ENCODE measurements around the gene ASB10. TPM values are rescaled to one million over a fixed set of nuclear protein-coding genes. Genes with fewer than 3 reads are reported as not detected.

Gene ASB10
- total and polyA plus RNA-seq, 2 of the 13 experiments (the other 11 are each of a cell fraction or from before 2014, with no cell fraction given) = not detected

- intact Hi-C loops (cut with micrococcal nuclease; ENCODE audit: unreplicated experiment) = loop anchor here (2.0 kb wide), 1 partner anchor 16 kb away; the partner anchor contains the start of gene SMARCD3
- FAIRE-seq = no peak
- TF ChIP-seq ZNF674 (CRISPR knock-in tag; IDR thresholded peaks at IDR 0.05; ENCODE audit: low read depth) (no peak), ZNF775 (CRISPR knock-in tag; IDR thresholded peaks at IDR 0.05; ENCODE audit: borderline replicate concordance) (no peak), ZNF614 (CRISPR knock-in tag; IDR thresholded peaks at IDR 0.05; ENCODE audit: borderline replicate concordance) (no peak), ZNF33A (CRISPR knock-in tag; IDR thresholded peaks at IDR 0.05; ENCODE audit: borderline replicate concordance) (no peak), ZZZ3 (CRISPR knock-in tag; IDR thresholded peaks at IDR 0.05; ENCODE audit: borderline replicate concordance) (no peak), FOXP4 (CRISPR knock-in tag; IDR thresholded peaks at IDR 0.05) (peak; percentile 17; the same call in 1 of the 2 replicates), ZNF652 (CRISPR knock-in tag; IDR thresholded peaks at IDR 0.05; ENCODE audit: borderline replicate concordance, low read depth) (no peak), MAFG (CRISPR knock-in tag; IDR thresholded peaks at IDR 0.05) (no peak), PLRG1 (conservative IDR thresholded peaks at IDR 0.05) (no peak), ZNF766 (CRISPR knock-in tag; IDR thresholded peaks at IDR 0.05; ENCODE audit: borderline replicate concordance) (0 out of 2 replicates have a peak, but pooled peaks have one; percentile 41), ZNF136 (CRISPR knock-in tag; IDR thresholded peaks at IDR 0.05; ENCODE audit: low read depth) (no peak), ETV5 (CRISPR knock-in tag; IDR thresholded peaks at IDR 0.05; ENCODE audit: borderline replicate concordance) (peak; percentile 81; the same call in 1 of the 2 replicates), ZBTB39 (CRISPR knock-in tag; IDR thresholded peaks at IDR 0.05) (no peak)
Observed at GRCh38 chr7:151232091-151232916, 45.3 kb upstream of the ASB10 start, which contains the start of gene CHPF2. TSS of gene CHPF2 (plus strand) at chr7:151232483. CDS start at chr7:151234012, 1,529 bp downstream.

More at GRCh38 chr7:151232091-151232916, 45.3 kb upstream of the ASB10 start, which contains the start of gene CHPF2:
- POLR2A ChIA-PET = interaction anchor here (0.7 to 1.3 kb wide), 6 partner anchors 10 to 170 kb away, joined by 3 to 8 read pairs (median 4); partner anchors contain the start of genes FASTK and NUB1
- Histone ChIP-seq H3K27me3 (ENCODE audit: control insufficient read depth in 1 of 2, insufficient read depth in 2 of 2, low read length in 2 of 2) (no peaks in the 10 kb centered on the region; a peak in 1 of 5 replicates), H3K9ac (ENCODE audit: insufficient read depth, low read depth, low read length) (peak within 1 kb of the TSS; percentile 81), H3K4me1 (ENCODE audit: insufficient read depth, low read length) (peaks cover 34% of the 10 kb centered on the region), H3K36me3 (replicated peaks in 1 of 2; ENCODE audit: control insufficient read depth in 1 of 2, insufficient read depth in 2 of 2, low read length in 2 of 2) (peaks cover 6 to 24% of the 10 kb centered on the region in 2 experiments; a peak in 3 of 5 replicates), H3K79me2 (ENCODE audit: insufficient read depth, low read length) (peaks cover 22% of the 10 kb centered on the region), H3K9me3 (ENCODE audit: low read length) (no peaks in the 10 kb centered on the region), H4K20me1 (ENCODE audit: insufficient read depth, low read length) (peaks cover 12% of the 10 kb centered on the region; the same call in 1 of the 2 replicates), H3K27ac (ENCODE audit: extremely low read length, insufficient read depth, low read length) (peak within 1 kb of the TSS; percentile 62), H2AFZ (ENCODE audit: low read length) (peak within 1 kb of the TSS; percentile 88), H3K4me2 (ENCODE audit: low read depth, low read length) (peak within 1 kb of the TSS; percentile 96), H3K4me3 (replicated peaks in 1 of 3; ENCODE audit: insufficient read depth in 1 of 3, low read depth in 2 of 3, low read length in 3 of 3) (peak within 1 kb of the TSS; percentile 90 to 98 (median 91))
- in situ Hi-C loops (cut with HindIII; ENCODE audit: extremely low pct_ligation_motif_present, low pct_unique_long_range_greater_than_20kb) = no loop called here
- CTCF ChIA-PET (ENCODE audit: low intra/inter-chr PET ratio, low total read pairs) = no interaction called here
- no TSS peak for BruUV-seq (replicated peaks)
- 2% methylated on average over 26 of the region's 79 CpGs for WGBS (ENCODE audit: low lambda C conversion rate)
- ATAC-seq (peak; percentile 96), DNase-seq (ENCODE audit: low spot score) (peak; percentile 66)
